ENCODE measurements around the gene ACOX2.

DNA sequence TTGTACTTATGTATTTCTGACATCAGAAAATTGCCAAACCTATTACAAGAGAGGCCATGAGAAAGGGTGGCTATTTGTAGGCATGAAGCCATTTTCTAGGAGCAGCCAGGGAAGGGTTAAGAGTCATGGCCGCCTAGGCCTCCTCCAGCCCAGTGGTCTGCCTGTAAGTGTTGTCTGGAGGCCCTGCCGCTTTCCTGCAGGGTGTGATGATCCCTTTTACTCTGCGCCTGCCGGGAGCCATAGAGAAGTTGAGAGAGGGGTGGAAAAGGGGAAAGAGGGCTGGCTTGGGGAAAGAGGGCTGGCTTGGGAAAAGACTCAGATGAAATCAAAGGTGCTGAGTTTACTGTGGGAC, 74.2 kb downstream of the ACOX2 start:
- TF ChIP-seq GATA3 (IDR thresholded peaks at IDR 0.05; ENCODE audit: low read depth, low read length) (no peak), GATA2 (IDR thresholded peaks at IDR 0.05; ENCODE audit: low read depth, low read length) (no peak)

Data from SH-SY5Y (cell line).